T-helper 9 cell (primary cell): ENCODE results near the gene TLCD3A.
"Not testable (repeated sequence)": the region's sequence is repeated elsewhere in the genome, so short reads cannot be mapped to it uniquely, and the experiment has no call there.

Experiments
- DNase-seq: peaks from one replicate; pipeline ENCODE4 v3.0.0-alpha.2; 2020
- total RNA-seq, 2 donors: gene quantifications; one replicate each; lab custom pipeline; 2026; lab: John Stamatoyannopoulos, UW

TLCD3A gene
- 0.48 to 4.0 reads per million in 2 donors for total RNA-seq

DNA sequence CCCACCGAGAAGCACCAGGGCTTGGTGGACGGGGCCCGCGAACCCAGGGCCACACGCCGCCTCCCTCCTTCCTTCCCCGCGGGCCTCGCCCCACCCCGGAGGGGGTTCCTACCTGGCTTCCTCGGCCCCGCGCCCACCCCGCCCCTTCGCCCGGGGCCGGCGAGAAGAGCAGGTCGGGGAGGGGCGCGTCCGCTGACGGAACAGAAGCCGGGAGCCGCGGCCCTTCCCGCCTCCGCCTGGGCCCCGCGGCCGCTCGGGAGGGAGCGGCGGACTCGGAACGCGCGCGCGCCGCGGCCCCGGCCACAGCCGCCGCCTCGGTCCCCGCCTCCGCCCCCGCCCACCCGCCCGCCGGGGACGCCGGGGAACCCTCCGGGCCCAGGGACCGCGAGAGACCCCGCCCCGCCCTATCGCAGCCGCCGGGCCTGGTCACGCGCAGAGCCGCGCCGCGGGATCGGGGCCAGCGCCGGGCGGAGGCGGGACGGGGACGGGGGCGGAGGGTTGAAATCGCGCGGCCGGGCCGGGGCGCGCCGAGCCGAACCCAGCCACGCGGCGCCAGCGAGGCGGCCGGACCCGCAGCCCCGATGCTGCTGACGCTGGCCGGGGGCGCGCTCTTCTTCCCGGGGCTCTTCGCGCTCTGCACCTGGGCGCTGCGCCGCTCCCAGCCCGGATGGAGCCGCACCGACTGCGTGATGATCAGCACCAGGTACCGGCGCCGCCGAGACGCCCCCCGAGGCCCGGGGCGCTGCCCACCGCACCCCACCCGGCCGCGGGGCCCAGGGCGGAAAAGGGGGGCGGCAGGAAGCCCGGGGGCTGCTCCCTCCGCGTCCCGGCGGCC, at the start of gene TLCD3A:
Gene TLCD3A, plus strand, starts transcription at position 530 of the 835 bp plus-strand sequence. Its CDS starts 52 bp downstream, at position 582.
- DNase-seq = peak; percentile 46

DNA sequence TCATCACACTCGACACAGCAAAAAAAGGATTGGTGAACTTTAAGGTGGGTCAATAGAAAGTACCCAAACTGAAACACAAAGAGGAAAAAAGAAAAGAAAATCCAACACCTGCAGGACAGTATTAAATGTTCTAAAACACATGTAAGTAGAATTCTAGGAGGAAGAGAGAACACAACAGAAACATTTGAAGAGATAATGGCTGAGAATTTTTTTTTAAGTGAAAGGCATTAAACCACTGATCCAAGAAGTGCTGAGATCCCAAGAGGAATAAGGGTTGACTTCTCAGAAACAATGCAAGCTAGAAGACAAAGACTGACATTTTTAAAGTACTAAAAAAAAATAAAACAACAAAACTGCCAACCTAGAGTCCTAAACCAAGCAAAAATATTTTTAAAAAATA, 49.4 kb upstream of the TLCD3A start:
- DNase-seq = no peak

DNA sequence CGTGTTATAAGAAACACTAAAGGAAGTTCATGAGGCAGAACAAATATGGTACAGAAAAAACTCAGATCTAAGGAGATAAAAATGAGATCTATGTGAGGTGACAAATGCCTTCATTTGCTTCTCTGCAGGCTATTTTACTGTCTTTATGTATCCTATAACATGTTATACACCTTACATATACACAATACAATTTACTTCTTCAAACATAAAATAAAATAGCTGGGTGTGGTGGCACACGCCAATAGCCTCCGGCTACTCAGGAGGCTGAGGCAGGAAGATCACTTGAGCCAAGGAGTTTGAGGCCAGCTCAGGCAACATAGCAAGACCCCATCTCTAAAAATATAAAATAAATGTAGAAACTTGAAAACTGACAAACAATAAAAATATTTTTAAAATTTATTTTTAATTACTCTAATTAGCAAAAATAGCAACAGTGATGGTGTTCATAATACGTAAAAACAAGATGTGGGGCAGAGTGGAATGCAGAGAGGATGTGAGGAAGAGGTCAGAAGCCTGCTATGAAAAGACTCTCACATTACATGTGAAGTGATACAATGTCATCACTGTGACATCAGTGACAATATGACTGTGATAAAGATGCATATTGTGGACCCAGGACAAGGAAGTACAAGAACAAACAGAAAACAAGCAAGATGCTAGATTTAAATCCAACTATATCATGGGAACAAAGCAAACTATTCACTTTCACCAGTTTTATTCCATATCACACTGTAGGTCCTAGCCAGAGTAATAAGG, 48.7 kb upstream of the TLCD3A start:
- DNase-seq = no peak

DNA sequence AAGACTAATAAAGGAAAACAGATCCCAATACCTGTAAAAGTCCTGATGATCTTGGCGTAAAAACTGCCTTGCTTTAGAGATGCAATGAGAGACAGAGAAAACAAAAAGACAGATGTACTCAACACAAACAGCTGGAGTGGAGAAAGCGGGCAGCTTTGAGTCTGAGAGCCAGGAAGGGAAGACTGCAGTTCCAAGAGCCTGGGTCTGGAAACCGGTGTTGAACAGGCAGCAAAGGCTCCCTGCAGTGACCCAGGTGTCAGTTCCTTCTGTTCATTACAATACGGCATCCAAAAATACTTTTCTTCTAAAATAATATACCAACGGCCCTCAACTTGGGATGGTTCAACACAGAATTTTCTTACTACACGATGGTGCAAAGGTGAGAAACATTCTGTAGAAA, 47.4 kb upstream of the TLCD3A start:
- no peak for DNase-seq

DNA sequence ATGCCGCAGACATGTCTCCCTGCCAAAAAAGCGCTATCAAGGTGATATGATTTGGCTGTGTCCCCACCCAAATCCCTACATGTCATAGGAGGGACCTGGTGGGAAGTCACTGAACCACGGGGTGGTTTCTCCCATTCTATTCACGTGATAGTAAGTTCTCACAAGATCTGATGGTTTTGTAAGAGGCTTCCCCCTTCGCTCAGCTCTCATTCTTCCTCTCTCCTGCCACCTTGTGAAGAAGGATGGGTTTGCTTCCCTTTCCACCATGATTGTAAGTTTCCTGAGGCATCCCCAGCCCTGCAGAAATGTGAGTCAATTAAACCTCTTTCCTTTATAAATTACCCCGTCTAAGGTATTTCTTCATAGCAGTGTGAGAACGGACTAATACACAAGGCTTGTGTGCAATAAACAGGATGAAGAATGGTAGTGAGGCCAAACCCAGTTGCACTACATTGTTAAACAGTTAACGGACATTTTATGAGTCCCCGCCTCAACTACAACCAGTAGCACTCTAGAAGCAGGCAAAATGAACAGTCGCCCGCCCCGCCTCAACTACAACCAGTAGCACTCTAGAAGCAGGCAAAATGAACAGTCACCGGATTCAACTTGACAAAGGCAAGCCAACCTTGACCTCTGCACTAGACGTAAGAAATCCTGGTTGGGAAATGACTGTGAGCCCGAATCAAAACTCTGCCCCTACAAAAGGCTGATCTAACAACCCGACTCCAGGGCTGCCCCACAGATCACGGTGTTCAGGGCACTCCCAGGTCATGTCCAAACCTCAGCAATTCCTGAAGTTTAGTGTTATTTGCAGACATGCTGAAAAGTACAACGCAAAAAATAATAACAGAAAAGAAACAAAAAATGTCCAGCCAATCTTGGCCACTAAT, 44.1 kb upstream of the TLCD3A start:
- DNase-seq = no peak

DNA sequence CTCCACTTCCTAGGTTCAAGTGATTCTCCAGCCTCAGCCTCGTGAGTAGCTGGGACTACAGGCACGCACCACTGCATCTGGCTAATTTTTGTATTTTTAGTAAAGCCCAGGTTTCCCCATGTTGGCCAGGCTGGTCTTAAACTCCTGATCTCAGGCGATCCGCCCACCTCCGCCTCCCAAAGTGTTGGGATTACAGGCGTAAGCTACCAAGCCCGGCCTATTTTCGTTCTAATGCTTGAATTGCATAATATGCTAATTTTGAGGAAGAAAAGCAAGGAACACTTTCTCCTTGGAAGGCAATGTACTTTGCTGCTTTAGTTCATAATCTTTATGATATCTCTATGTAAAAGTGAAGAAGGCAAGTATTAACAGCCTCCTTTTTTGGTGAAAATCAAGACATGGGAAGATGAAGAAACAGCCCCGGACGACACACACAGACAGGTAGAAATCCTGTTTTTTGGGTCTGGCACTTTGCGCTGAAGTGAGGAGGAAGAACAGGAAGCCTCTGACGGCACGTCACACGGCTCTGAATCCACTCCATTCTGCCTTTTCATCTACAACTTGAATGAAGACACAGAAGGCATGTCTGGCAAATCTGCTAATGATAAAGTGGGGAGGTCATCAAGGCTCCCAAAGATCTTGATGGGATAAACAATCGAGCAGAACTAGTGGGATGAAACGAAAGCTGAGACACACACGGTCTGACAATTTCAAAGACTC, 42.7 kb upstream of the TLCD3A start:
- no peak for DNase-seq

DNA sequence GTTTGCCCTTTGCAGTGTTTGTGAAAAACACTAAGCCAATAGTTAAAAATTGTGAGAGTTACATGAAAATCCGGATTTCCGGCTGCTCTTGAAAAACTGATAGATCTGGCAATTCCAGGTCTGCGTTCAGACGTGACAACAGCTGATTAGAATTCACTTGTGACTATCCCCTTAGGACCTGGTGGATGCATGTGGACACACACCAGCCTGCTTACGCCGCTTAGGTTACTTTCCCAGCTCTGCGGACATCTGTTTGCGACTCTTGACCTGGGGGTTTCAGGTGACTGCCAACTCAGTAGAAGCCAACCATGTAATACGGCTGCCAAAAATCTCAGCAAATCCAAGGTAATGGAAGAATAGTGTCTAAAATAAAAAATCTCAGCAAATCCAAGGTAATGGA, 42.0 kb upstream of the TLCD3A start:
- no peak for DNase-seq

DNA sequence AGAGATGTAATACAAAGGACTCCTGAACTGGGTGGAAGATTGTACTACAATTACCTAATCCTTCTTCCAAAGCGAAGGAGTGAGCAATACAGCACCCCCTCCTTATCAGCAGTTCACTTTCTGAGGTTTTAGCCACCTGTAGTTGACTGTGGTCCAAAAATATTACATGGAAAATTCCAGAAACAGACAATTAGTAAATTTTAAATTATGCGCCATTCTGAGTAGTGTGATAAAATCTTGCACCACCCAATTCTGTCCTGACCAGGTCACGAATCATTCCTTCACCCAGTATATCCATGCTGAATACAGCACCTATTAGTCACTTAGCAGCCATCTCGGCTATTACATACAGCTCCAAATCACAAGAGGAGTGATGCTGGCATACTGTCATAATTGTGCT, 41.0 kb upstream of the TLCD3A start:
- DNase-seq = no peak

DNA sequence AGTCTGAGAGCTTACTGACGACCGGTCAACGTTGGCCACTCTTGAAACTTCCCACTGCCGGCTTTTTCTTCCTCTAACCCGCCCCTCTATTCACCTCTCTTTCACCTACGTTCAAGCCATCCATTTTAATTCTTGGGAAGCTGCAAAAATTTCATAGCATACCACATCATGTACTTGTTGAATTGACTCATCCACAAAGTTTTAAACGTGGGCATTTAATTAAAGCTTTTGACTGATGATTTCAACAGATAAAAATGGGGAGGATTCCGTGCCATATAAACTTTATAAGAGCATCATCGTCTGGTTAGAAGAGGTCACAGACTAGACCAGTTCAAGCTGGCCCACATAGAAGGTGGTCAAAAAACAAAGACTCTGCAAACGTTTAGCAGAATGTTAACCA, 40.3 kb upstream of the TLCD3A start:
- no peak for DNase-seq

DNA sequence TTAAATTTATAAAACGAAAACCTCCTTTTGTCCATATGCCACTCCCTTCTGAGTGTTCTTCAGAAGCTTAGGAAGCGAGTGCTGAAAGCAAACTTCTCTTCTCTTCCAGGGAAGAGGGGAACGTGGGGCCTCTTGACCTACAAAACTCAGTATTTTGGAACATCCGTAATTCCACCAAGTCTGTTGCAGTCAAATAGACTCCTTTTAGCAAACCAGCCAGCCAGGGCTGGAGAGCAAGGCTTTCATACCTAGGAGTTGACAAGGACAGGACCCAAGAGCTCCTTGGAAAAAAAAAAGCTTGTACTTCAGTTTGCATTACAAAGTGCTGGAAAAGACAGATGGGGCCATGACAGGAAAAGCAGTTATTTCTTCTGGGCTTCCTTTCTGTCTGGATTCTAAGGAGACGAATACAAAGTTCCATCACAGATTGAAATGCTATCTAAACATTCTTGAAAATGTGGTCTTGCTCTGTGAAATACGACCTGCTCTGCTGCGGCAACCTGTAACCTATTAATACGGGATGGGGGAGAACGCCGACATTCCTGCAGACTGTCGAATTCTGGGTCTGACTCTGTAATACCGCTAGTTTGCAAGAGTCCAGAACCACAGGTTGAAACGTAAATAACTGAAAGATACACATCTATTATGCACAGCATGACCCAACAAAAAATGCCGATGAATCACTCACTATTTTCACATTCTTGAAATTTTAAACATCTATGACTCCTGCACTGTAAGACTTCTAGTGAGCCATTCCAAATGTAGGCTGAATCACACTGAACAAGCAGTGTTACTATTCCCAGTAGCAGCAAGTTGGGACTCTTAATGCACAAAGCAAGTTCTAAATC, 38.4 kb upstream of the TLCD3A start:
- DNase-seq = no peak

DNA sequence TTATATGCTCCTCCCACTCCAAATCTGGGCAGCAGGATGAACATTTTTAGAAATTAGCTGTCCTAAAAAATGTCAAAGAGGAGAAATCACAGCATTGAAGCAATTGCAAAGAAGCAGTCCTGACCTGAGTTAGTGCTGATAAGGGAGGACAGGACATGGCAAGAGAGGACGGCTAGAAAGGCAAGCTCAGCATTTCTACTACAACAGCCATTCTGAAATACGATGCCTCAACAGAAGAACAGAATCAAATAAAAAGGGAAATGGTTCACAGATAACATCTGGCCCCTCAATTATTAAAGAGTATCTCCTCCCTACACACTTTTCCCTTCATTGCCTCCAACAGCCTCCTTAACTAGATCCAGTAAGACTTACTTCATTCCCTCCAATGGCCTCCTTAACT, 36.0 kb upstream of the TLCD3A start:
- no peak for DNase-seq

DNA sequence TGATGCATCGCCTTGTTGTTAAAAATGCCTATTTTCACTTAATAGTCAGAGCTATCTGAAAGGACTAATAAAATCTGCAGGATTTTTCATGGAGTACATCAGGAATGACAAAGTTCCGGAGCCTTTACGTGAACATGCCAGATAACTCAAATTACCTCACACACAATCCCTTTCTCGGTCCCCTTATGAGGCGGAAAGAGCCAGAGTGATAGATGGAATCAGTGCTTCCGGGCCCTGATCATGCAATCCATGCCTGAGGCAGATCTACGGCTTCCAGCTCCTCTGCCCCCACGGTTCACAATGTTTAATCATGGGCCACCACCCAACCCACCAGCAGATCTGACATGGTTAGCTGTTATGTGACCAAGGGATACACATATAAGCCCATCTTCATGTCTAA, 34.7 kb upstream of the TLCD3A start:
- DNase-seq = no peak

DNA sequence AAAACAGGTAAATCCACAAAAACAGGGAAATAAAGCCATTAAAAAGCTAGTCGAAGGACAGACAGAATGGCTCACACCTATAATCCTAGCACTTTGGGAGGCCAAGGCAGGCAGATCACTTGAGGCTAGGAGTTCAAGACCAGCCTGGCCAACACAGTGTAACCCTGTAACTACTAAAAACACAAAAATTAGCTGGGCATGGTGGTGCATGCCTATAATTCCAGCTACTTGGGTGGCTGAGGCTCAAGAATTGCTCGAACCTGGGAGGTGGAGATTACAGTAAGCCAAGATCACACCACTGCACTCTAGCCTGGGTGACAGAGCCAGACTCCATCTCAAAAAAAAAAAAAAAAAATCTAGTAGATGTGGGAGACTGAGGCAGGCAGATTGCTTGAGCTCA, 34.3 kb upstream of the TLCD3A start:
- DNase-seq = not testable (repeated sequence)

DNA sequence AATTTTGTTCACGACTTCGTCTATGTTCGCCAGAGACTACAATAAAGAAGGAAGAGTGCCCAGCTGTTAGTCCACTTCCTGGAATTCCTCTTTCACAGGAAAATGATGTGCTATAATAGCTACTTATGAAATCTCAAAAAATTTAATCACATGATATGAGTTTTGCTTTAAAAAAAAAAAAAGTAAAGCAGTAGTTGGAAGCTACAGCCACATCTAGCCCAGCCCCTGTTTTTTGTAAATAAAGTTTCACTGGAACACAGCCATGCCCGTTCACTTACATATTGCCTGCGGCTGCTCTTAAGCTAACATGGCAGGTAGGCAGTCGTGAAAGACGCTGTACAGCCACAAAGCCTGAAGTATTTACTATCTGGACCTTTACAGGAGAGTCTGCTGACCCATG, 33.1 kb upstream of the TLCD3A start:
- no peak for DNase-seq

DNA sequence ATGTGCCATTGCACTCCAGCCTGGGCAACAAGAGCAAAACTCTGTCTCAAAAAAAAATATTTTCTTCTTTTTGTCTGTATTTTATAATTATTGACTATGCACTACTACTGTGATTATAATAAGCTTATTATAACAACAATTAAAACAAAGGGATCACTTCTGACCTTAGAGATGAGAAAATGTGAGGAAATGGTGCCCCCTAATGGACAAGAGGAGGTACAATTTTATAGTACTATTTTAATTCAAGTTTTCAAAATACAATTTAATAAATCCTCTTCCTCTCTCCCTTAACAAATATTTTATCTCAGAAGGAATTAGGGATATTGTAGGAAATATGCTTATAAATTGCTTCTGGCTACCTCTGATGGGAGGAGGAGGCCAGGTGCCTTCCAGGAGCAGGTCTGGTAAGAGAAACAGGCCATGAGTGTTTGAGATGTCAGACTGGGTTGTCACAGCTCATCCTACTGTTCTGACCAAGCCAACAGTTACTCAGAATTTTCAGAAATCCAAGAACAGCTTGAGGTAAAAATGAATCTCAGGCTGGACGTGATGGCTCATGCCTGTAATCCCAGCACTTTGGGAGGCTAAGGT, 31.8 kb upstream of the TLCD3A start:
- no peak for DNase-seq

DNA sequence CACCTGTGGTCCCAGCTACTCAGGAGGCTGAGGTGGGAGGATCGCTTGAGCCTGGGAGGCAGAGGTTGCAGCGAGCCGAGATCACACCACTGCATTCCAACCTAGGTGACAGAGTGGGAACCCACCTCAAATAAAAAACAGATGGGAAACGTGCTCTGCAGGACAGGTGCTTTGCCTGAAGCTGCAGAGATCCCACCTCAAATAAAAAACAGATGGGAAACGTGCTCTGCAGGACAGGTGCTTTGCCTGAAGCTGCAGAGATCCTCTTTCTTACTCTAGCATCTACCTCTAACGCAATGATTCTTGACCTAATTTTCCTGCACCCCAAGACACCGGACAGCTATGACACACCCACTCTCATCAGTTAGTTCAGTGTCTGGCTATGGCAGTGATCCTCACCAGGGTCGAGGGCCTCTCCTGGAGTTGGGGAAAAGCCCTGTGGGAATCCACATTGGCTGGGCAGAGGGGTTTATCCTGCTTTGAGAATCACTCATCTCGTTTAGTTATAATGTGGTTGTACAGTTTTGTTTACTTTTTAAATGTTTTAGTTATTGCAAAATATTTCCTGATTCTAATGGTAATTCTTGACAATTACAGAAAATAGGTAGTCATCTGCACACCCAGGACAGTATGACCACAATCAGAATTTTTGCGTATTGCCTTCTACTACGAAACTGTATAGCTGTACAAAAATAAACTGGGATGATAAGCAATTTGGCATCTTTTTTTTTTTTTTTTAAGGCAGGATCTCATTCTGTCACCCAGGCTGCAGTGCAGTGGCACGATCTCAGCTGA, 29.1 kb upstream of the TLCD3A start:
- DNase-seq = no peak

DNA sequence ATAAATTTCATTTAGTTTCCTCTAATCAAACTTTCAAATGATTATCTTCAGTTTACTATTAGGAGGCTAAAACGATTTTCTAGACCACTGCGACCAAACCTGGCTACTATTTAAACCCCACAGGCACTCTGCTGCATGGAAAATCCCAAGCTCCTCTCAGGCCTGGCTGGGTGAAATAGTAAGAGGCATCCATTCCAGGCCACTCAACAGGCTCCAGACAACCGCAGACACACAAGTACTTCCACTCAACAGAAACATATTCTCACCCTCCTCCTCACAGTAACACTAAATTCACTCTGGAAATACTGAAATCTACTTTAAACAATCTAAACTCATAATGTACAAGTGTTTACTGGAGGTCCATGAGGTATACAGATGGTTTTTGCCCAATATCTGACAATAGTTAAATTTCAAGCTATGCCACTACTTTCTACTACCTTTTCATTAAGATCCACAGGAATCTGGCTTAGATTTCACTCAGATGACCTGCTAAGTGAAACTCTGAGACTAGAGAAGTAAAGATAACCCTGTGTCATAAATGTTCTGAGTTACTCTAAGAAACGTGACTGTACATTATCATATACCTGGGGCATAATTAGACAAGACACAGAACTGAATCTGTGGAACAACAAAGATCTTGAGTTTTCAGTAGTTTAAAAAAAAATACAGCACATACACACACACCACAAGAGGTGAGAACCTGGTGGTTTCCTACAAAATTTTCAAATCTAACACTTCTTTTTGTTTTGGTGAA, 28.1 kb upstream of the TLCD3A start:
- DNase-seq = no peak

DNA sequence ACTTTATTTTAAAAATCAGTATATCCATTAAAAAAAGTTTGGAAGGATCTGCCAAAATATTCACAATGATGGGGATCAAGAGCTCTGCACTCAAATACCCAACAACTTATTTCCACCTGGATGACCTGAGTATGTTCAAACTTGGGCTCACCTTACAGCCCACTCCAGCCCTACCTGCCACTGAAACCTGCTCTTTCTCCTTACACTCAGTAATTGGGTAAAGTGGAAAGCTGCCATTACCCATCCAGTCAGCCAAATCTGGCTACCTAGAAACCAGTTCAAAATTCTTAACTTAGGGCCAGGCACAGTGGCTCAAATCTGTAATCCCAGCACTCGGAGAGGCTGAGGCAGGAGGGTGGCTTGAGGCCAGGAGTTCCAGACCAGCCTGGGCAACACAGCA, 27.4 kb upstream of the TLCD3A start:
- no peak for DNase-seq

DNA sequence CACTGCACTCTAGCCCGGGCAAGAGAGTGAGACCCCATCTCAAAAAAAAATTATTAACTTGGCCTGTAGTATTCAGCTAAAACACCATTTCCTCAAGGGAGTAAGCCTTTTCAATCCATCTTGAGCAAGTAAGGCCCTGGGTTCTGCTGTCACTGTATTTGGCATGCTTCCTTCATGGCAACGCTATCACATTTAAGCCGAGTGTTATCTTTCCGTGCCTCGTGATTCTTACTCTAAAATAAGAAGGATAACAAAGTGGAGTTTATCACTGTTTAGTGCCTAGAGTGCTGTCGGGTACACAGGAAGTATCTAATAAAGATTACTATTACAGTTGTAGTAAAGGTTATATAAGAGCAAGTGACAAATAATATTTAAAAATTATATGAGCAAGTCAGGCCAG, 26.5 kb upstream of the TLCD3A start:
- DNase-seq = no peak
